Stimulated activated naive CD8-positive, alpha-beta T cell treated with anti-CD3 and anti-CD28 coated beads, Interleukin-15, Interleukin-2, amounts not matched to agents 100 ng/mL and 50 ng/mL, for 24 hours (primary cell): ENCODE measurements around the gene TNRC6C.

Experiments
- H3K27ac Mint-ChIP-seq: one replicate; pipeline ENCODE4 v1.8.0; 2021; ENCODE audit warnings: mild to moderate bottlenecking, mixed read lengths
- H3K27me3 Mint-ChIP-seq: one replicate; pipeline ENCODE4 v1.8.0; 2021; ENCODE audit warnings: mixed read lengths
- H3K36me3 Mint-ChIP-seq: one replicate; pipeline ENCODE4 v1.8.0; 2021; ENCODE audit warnings: low read depth, mixed read lengths
- H3K4me1 Mint-ChIP-seq: one replicate; pipeline ENCODE4 v1.8.0; 2021; ENCODE audit warnings: low read depth, mixed read lengths
- H3K4me3 Mint-ChIP-seq: one replicate; pipeline ENCODE4 v1.8.0; 2021; ENCODE audit warnings: mild to moderate bottlenecking, mixed read lengths
- H3K9me3 Mint-ChIP-seq: one replicate; pipeline ENCODE4 v1.8.0; 2021; ENCODE audit warnings: mixed read lengths

The TNRC6C gene

GRCh38 chr17:78126895-78127238 is 168.4 kb downstream of the TNRC6C start:
- Mint-ChIP-seq H3K9me3 (no peaks in the 10 kb centered on the region), H3K27me3 (no peaks in the 10 kb centered on the region), H3K4me1 (peaks cover 71% of the 10 kb centered on the region), H3K27ac (peak overlapping the region; percentile 89), H3K4me3 (peak overlapping the region; percentile 89), H3K36me3 (peaks cover 27% of the 10 kb centered on the region)

GRCh38 chr17:78127239-78127887 is 168.9 kb downstream of the TNRC6C start:
- Mint-ChIP-seq H3K27ac (peak overlapping the region; percentile 89), H3K27me3 (no peaks in the 10 kb centered on the region), H3K9me3 (no peaks in the 10 kb centered on the region), H3K36me3 (peaks cover 22% of the 10 kb centered on the region), H3K4me3 (peak overlapping the region; percentile 89), H3K4me1 (peaks cover 69% of the 10 kb centered on the region)

- no peaks in the 10 kb centered on the region for H3K27me3 Mint-ChIP-seq
- peak overlapping the region; percentile 89 for H3K27ac Mint-ChIP-seq
- H3K36me3 Mint-ChIP-seq: peaks cover 20% of the 10 kb centered on the region
- H3K4me1 Mint-ChIP-seq: peaks cover 67% of the 10 kb centered on the region
- H3K9me3 Mint-ChIP-seq: no peaks in the 10 kb centered on the region
- H3K4me3 Mint-ChIP-seq: peak overlapping the region; percentile 89
These were observed 169.5 kb downstream of the TNRC6C start for GRCh38 chr17:78127888-78128550.

GRCh38 chr17:78128551-78129350 is 170.2 kb downstream of the TNRC6C start, which contains the start of gene TMC6:
TSS of gene TMC6 (minus strand) at chr17:78128755. CDS start at chr17:78126832, 1,923 bp downstream.
- peak within 1 kb of the TSS; percentile 94 for H3K27ac Mint-ChIP-seq
- H3K9me3 Mint-ChIP-seq: no peaks in the 10 kb centered on the region
- H3K36me3 Mint-ChIP-seq: peaks cover 14% of the 10 kb centered on the region
- H3K4me3 Mint-ChIP-seq: peak within 1 kb of the TSS; percentile 89
- peaks cover 67% of the 10 kb centered on the region for H3K4me1 Mint-ChIP-seq
- H3K27me3 Mint-ChIP-seq: no peaks in the 10 kb centered on the region

GRCh38 chr17:78129351-78130089 is 171.0 kb downstream of the TNRC6C start:
- Mint-ChIP-seq H3K27me3 (no peaks in the 10 kb centered on the region), H3K4me1 (peaks cover 67% of the 10 kb centered on the region), H3K9me3 (no peaks in the 10 kb centered on the region), H3K4me3 (peak overlapping the region; percentile 97), H3K27ac (peak overlapping the region; percentile 96), H3K36me3 (peaks cover 19% of the 10 kb centered on the region)

GRCh38 chr17:78130090-78130436 is 171.6 kb downstream of the TNRC6C start:
- H3K27ac Mint-ChIP-seq: peak overlapping the region; percentile 96
- no peaks in the 10 kb centered on the region for H3K27me3 Mint-ChIP-seq
- H3K36me3 Mint-ChIP-seq: peaks cover 24% of the 10 kb centered on the region
- H3K4me3 Mint-ChIP-seq: peak overlapping the region; percentile 97
- H3K4me1 Mint-ChIP-seq: peaks cover 68% of the 10 kb centered on the region
- H3K9me3 Mint-ChIP-seq: no peaks in the 10 kb centered on the region

- peaks cover 29% of the 10 kb centered on the region for H3K36me3 Mint-ChIP-seq
- H3K9me3 Mint-ChIP-seq: no peaks in the 10 kb centered on the region
- H3K4me3 Mint-ChIP-seq: peak within 1 kb of the TSS; percentile 97
- H3K4me1 Mint-ChIP-seq: peaks cover 68% of the 10 kb centered on the region
- H3K27me3 Mint-ChIP-seq: no peaks in the 10 kb centered on the region
- H3K27ac Mint-ChIP-seq: peak within 1 kb of the TSS; percentile 96
These were observed 172.1 kb downstream of the TNRC6C start, which contains the start of gene TMC8 for GRCh38 chr17:78130437-78131101. TSS of gene TMC8 (plus strand) at chr17:78130771. CDS start at chr17:78131589, 818 bp downstream.

GRCh38 chr17:78131172-78132083 is 172.9 kb downstream of the TNRC6C start:
- Mint-ChIP-seq H3K9me3 (no peaks in the 10 kb centered on the region), H3K36me3 (peaks cover 38% of the 10 kb centered on the region), H3K4me3 (peak overlapping the region; percentile 97), H3K4me1 (peaks cover 69% of the 10 kb centered on the region), H3K27me3 (no peaks in the 10 kb centered on the region), H3K27ac (peak overlapping the region; percentile 96)

GRCh38 chr17:78132084-78132676 is 173.7 kb downstream of the TNRC6C start:
- H3K27ac Mint-ChIP-seq: peak overlapping the region; percentile 87
- peaks cover 43% of the 10 kb centered on the region for H3K36me3 Mint-ChIP-seq
- no peaks in the 10 kb centered on the region for H3K27me3 Mint-ChIP-seq
- peak overlapping the region; percentile 97 for H3K4me3 Mint-ChIP-seq
- H3K4me1 Mint-ChIP-seq: peaks cover 69% of the 10 kb centered on the region
- no peaks in the 10 kb centered on the region for H3K9me3 Mint-ChIP-seq

GRCh38 chr17:78132767-78133178 is 174.3 kb downstream of the TNRC6C start:
- H3K4me3 Mint-ChIP-seq: peak overlapping the region; percentile 97
- no peaks in the 10 kb centered on the region for H3K27me3 Mint-ChIP-seq
- peak overlapping the region; percentile 21 for H3K27ac Mint-ChIP-seq
- peaks cover 74% of the 10 kb centered on the region for H3K4me1 Mint-ChIP-seq
- H3K9me3 Mint-ChIP-seq: no peaks in the 10 kb centered on the region
- H3K36me3 Mint-ChIP-seq: peaks cover 46% of the 10 kb centered on the region

GRCh38 chr17:78133179-78133951 is 174.9 kb downstream of the TNRC6C start:
- H3K9me3 Mint-ChIP-seq: no peaks in the 10 kb centered on the region
- peaks cover 46% of the 10 kb centered on the region for H3K36me3 Mint-ChIP-seq
- H3K27me3 Mint-ChIP-seq: no peaks in the 10 kb centered on the region
- peak overlapping the region; percentile 70 for H3K27ac Mint-ChIP-seq
- H3K4me1 Mint-ChIP-seq: peaks cover 80% of the 10 kb centered on the region
- H3K4me3 Mint-ChIP-seq: peak overlapping the region; percentile 97

- Mint-ChIP-seq H3K4me1 (peaks cover 83% of the 10 kb centered on the region), H3K27ac (peak overlapping the region; percentile 70), H3K4me3 (peak overlapping the region; percentile 97), H3K36me3 (peaks cover 46% of the 10 kb centered on the region), H3K27me3 (no peaks in the 10 kb centered on the region), H3K9me3 (no peaks in the 10 kb centered on the region)
These were observed 175.7 kb downstream of the TNRC6C start for GRCh38 chr17:78133971-78134898.
